ENCODE measurements around the gene RAD51D.
"Not testable (repeated sequence)": the region's sequence is repeated elsewhere in the genome, so short reads cannot be mapped to it uniquely, and the experiment has no call there.

Gene RAD51D

GRCh38 chr17:35095741-35096140, 23.9 kb downstream of the RAD51D start:
- DNase-seq (ENCODE audit: low read depth) = no peak
- TF ChIP-seq POLR2A (IDR thresholded peaks at IDR 0.05; ENCODE audit: extremely low read depth, insufficient read length) (no peak), CTCF (IDR thresholded peaks at IDR 0.05; ENCODE audit: low read depth, low read length) (no peak), MAX (IDR thresholded peaks at IDR 0.05; ENCODE audit: low read depth, low read length) (no peak), MYC (IDR thresholded peaks at IDR 0.05; ENCODE audit: low read depth, low read length) (no peak)
- no peak overlapping the region for H3K4me3 ChIP-seq (ENCODE audit: low read depth, low read length)

- DNase-seq (ENCODE audit: low read depth) = peak; percentile 67
Observed at GRCh38 chr17:35094902-35095301, 24.8 kb downstream of the RAD51D start.

GRCh38 chr17:35090707-35091106, 29.0 kb downstream of the RAD51D start:
- H3K4me3 ChIP-seq (ENCODE audit: low read depth, low read length); DNase-seq (ENCODE audit: low read depth): not testable (repeated sequence)

More at GRCh38 chr17:35094902-35095301, 24.8 kb downstream of the RAD51D start:
- H3K4me3 ChIP-seq (ENCODE audit: low read depth, low read length) = no peak overlapping the region
- TF ChIP-seq POLR2A (IDR thresholded peaks at IDR 0.05; ENCODE audit: extremely low read depth, insufficient read length) = no peak
- TF ChIP-seq CTCF (IDR thresholded peaks at IDR 0.05; ENCODE audit: low read depth, low read length) = no peak
- no peak for TF ChIP-seq MAX (IDR thresholded peaks at IDR 0.05; ENCODE audit: low read depth, low read length)
- no peak for TF ChIP-seq MYC (IDR thresholded peaks at IDR 0.05; ENCODE audit: low read depth, low read length)

GRCh38 chr17:35089586-35090296, 29.9 kb downstream of the RAD51D start:
- peak; percentile 71 for DNase-seq (ENCODE audit: low read depth)
- H3K4me3 ChIP-seq (ENCODE audit: low read depth, low read length) = peak overlapping the region; percentile 58
- TF ChIP-seq MAX (IDR thresholded peaks at IDR 0.05; ENCODE audit: low read depth, low read length) (no peak), POLR2A (IDR thresholded peaks at IDR 0.05; ENCODE audit: extremely low read depth, insufficient read length) (no peak), CTCF (IDR thresholded peaks at IDR 0.05; ENCODE audit: low read depth, low read length) (no peak), MYC (IDR thresholded peaks at IDR 0.05; ENCODE audit: low read depth, low read length) (no peak)

GRCh38 chr17:35088881-35089585, 30.6 kb downstream of the RAD51D start:
- TF ChIP-seq CTCF (IDR thresholded peaks at IDR 0.05; ENCODE audit: low read depth, low read length) (peak; percentile 58), MAX (IDR thresholded peaks at IDR 0.05; ENCODE audit: low read depth, low read length) (no peak; the same call in 1 of the 2 replicates), POLR2A (IDR thresholded peaks at IDR 0.05; ENCODE audit: extremely low read depth, insufficient read length) (peak; percentile 16), MYC (IDR thresholded peaks at IDR 0.05; ENCODE audit: low read depth, low read length) (peak; percentile 45; the same call in 1 of the 2 replicates)
- peak; percentile 90 for DNase-seq (ENCODE audit: low read depth)
- H3K4me3 ChIP-seq (ENCODE audit: low read depth, low read length) = peak overlapping the region; percentile 90

- peak overlapping the region; percentile 90 for H3K4me3 ChIP-seq (ENCODE audit: low read depth, low read length)
- TF ChIP-seq POLR2A (IDR thresholded peaks at IDR 0.05; ENCODE audit: extremely low read depth, insufficient read length) (no peak), MYC (IDR thresholded peaks at IDR 0.05; ENCODE audit: low read depth, low read length) (no peak; the same call in 1 of the 2 replicates), MAX (IDR thresholded peaks at IDR 0.05; ENCODE audit: low read depth, low read length) (no peak), CTCF (IDR thresholded peaks at IDR 0.05; ENCODE audit: low read depth, low read length) (no peak)
- DNase-seq (ENCODE audit: low read depth) = peak; percentile 77
Observed at GRCh38 chr17:35088356-35088880, 31.2 kb downstream of the RAD51D start.

Measured in NB4 (cell line).